SK-N-SH (cell line): Measurements from ENCODE around the gene MRPL10.

Experiments
- EP300 ChIP-seq, 2 experiments: IDR thresholded peaks; 2 replicates each; pipeline versions ENCODE4 v1.4.0 to v1.6.1; 2012; ENCODE audit warnings: borderline replicate concordance in 1 of 2, low read depth in 1 of 2, low read length in 1 of 2
- JUND ChIP-seq: IDR thresholded peaks from 2 replicates; pipeline ENCODE4 v1.4.0; 2012
- NFIC ChIP-seq: IDR thresholded peaks from 2 replicates; pipeline ENCODE4 v1.4.0; 2012; ENCODE audit warnings: borderline replicate concordance
- POLR2AphosphoS5 ChIP-seq: IDR thresholded peaks from 2 replicates; pipeline ENCODE4 v1.6.1; 2012; ENCODE audit warnings: low read depth, low read length
- RFX5 ChIP-seq: IDR thresholded peaks from 2 replicates; pipeline ENCODE4 v1.6.1; 2012; ENCODE audit warnings: mild to moderate bottlenecking, improper control_type of control experiment, low read length
- TF ChIP-seq, protein P1 (sequence below): fragments of 200-600 bp; sonication (generic); IDR thresholded peaks from 2 replicates; pipeline ENCODE4 v1.6.1; 2017; ENCODE audit warnings: antibody characterized with exemption, mild to moderate bottlenecking, moderate library complexity

DNA sequence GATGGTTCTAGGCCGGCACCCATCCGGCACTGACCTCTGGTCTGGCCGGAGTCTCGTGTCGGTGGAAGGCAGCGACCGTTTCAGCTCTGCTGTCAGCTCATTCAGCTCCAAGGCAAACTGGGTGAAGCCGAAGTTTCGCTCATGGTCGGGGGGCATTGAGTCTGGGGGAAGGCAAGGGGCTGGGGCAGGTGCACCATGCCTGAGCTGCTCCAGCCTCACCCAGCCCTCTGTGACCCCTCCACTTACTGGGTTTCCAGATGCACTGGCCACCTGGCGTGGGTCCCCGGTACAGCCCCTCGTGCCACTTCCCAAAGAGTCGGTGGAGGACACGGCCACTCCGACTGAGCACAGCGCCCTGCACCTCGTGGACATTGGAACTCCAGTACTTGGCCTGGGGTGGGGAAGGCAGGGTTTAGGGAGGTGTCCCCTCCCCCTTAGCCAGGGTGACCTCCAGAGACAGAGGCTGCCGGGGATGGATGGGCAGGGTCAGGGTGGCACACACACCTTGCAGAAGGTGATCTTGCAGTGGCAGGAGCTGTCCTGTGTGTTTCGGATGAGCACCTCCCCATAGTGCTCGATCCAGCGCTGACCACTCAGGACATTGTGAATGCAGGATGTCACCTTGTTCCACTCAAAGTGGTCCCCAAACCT lies 22.4 kb downstream of the MRPL10 start:
- TF ChIP-seq EP300 (IDR thresholded peaks at IDR 0.05; ENCODE audit: borderline replicate concordance in 1 of 2, low read depth in 1 of 2, low read length in 1 of 2) (no peak), POLR2AphosphoS5 (no peak), JUND (no peak), RFX5 (no peak), NFIC (no peak)
- TF ChIP-seq, protein P1, sequence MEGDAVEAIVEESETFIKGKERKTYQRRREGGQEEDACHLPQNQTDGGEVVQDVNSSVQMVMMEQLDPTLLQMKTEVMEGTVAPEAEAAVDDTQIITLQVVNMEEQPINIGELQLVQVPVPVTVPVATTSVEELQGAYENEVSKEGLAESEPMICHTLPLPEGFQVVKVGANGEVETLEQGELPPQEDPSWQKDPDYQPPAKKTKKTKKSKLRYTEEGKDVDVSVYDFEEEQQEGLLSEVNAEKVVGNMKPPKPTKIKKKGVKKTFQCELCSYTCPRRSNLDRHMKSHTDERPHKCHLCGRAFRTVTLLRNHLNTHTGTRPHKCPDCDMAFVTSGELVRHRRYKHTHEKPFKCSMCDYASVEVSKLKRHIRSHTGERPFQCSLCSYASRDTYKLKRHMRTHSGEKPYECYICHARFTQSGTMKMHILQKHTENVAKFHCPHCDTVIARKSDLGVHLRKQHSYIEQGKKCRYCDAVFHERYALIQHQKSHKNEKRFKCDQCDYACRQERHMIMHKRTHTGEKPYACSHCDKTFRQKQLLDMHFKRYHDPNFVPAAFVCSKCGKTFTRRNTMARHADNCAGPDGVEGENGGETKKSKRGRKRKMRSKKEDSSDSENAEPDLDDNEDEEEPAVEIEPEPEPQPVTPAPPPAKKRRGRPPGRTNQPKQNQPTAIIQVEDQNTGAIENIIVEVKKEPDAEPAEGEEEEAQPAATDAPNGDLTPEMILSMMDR, result no peak
